Muscle layer of duodenum (tissue), 2 donors: ENCODE results near the gene SYCE1.
"Not testable (repeated sequence)": the region's sequence is repeated elsewhere in the genome, so short reads cannot be mapped to it uniquely, and the experiment has no call there.

Experiments
- H3K27ac ChIP-seq: one replicate; pipeline ENCODE4 v1.7.0; 2013; ENCODE audit warnings: mild to moderate bottlenecking, low read length
- H3K27me3 ChIP-seq: one replicate; pipeline ENCODE4 v1.7.0; 2013; ENCODE audit warnings: low read depth, mild to moderate bottlenecking, control low read depth, low read length
- H3K36me3 ChIP-seq, 2 donors: one replicate each; pipeline ENCODE4 v1.7.0; 2013; ENCODE audit warnings: low read length in 2 of 2, control low read depth in 1 of 2, mild to moderate bottlenecking in 1 of 2; ENCODE audit not compliant: insufficient read depth in 2 of 2, control insufficient read depth in 1 of 2
- H3K4me1 ChIP-seq, 2 donors: one replicate each; pipeline ENCODE4 v1.7.0; 2013; ENCODE audit warnings: low read length in 2 of 2, mild to moderate bottlenecking in 2 of 2, control low read depth in 1 of 2, moderate library complexity in 1 of 2; ENCODE audit not compliant: insufficient read depth in 2 of 2, control insufficient read depth in 1 of 2
- H3K4me3 ChIP-seq, 2 donors: one replicate each; pipeline ENCODE4 v1.7.0; 2013; ENCODE audit warnings: low read length in 2 of 2, low read depth in 1 of 2, mild to moderate bottlenecking in 1 of 2
- H3K9me3 ChIP-seq, 2 donors: one replicate each; pipeline ENCODE4 v1.7.0; 2013; ENCODE audit warnings: low read length in 2 of 2, control low read depth in 1 of 2, mild to moderate bottlenecking in 1 of 2; ENCODE audit not compliant: control insufficient read depth in 1 of 2
- donor health status: healthy.

Gene SYCE1

GRCh38 chr10:133565441-133566294 is at the start of gene SYCE1:
Gene SYCE1, minus strand, starts transcription at chr10:133565583. Its CDS starts 54 bp downstream, at chr10:133565529.
- H3K4me3 ChIP-seq, result peak within 1 kb of the TSS in 1 of 2 donors; percentile 6
- no peak within 1 kb of the TSS for H3K27ac ChIP-seq

DNA sequence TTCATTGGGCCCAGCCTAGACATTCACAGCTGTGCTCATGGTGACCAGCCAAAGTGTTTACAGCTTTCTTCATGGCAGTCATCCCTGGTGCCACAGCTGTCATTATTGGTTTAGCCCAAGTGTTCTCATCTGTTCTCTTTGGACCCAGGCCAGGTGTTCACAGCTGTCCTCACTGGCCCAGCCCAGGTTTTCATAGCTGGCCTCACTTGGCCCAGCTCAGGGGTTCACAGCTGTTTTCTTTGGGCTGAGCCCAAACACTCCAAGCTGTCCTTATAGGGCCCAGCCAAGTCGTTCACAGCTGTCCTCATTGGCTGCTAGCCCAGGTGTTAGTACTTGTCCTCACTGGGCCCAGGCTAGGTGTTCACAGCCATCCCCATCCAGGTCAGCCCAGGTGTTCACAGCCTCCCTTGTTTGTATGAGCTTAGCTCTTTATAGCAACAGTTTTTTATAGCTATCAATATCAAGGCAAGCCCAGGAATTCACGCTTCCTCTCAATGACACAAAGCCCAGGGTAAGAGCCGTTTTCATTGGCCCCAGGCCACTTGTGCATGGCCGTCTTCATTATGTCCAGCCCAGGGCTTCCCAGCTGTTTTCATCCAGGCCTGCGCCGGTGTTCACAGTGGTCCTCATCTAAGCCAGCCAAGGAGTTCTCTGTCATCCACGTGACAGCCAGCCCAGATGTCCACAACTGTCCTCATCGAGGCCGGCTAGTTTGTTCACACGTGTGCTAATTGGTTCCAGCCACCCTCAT is 49.6 kb upstream of the SYCE1 start:
- no peak overlapping the region for H3K27ac ChIP-seq
- H3K9me3 ChIP-seq, result peaks cover 0 to 5% of the 10 kb centered on the region in 2 donors
- H3K36me3 ChIP-seq, result no peaks in the 10 kb centered on the region
- H3K27me3 ChIP-seq, result no peaks in the 10 kb centered on the region
- no peak overlapping the region for H3K4me3 ChIP-seq
- H3K4me1 ChIP-seq, result no peaks in the 10 kb centered on the region

More at GRCh38 chr10:133565441-133566294, at the start of gene SYCE1:
- Histone ChIP-seq H3K27me3 (no peaks in the 10 kb centered on the region), H3K36me3 (no peaks in the 10 kb centered on the region), H3K9me3 (peaks cover 0 to 18% of the 10 kb centered on the region in 2 donors), H3K4me1 (no peaks in the 10 kb centered on the region)

- H3K27ac ChIP-seq, result no peak overlapping the region
Observed at GRCh38 chr10:133613699-133614098, 48.3 kb upstream of the SYCE1 start.

GRCh38 chr10:133611079-133611478 is 45.7 kb upstream of the SYCE1 start:
- no peaks in the 10 kb centered on the region for H3K4me1 ChIP-seq
- H3K27ac ChIP-seq, result no peak overlapping the region
- H3K27me3 ChIP-seq, result no peaks in the 10 kb centered on the region
- H3K9me3 ChIP-seq, result peaks cover 0 to 5% of the 10 kb centered on the region in 2 donors
- no peaks in the 10 kb centered on the region for H3K36me3 ChIP-seq
- no peak overlapping the region for H3K4me3 ChIP-seq

More at GRCh38 chr10:133613699-133614098, 48.3 kb upstream of the SYCE1 start:
- Histone ChIP-seq H3K27me3 (no peaks in the 10 kb centered on the region), H3K36me3 (no peaks in the 10 kb centered on the region), H3K4me1 (no peaks in the 10 kb centered on the region), H3K4me3 (no peak overlapping the region), H3K9me3 (peaks cover 0 to 5% of the 10 kb centered on the region in 2 donors)

- Histone ChIP-seq H3K27ac (no peak overlapping the region), H3K27me3 (no peaks in the 10 kb centered on the region), H3K36me3 (no peaks in the 10 kb centered on the region), H3K9me3 (peaks cover 0 to 5% of the 10 kb centered on the region in 2 donors), H3K4me1 (no peaks in the 10 kb centered on the region), H3K4me3 (no peak overlapping the region)
Observed at GRCh38 chr10:133608855-133609254, 43.5 kb upstream of the SYCE1 start.

DNA sequence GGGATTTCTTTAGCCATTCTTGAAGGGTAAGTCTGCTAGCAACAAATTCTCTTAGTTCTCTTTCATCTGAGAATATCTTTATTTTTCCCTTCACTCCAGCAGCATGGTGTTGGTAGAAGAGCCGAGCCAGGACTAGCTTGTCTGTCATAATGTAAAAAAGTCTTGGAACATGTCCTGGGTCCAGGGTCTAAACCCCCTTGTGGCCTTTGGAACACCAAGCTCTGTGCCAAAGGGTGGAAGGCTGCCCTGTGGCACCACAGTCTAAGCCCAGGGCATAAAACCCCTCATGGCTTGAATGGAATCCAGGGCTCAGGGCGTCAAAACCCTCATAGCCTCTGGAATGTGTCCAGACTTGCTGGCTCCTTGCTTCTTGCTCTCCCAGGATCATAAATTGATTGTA is 38.1 kb upstream of the SYCE1 start:
- H3K4me3 ChIP-seq, H3K36me3 ChIP-seq, H3K27me3 ChIP-seq, H3K27ac ChIP-seq, H3K4me1 ChIP-seq, H3K9me3 ChIP-seq: not testable (repeated sequence)

GRCh38 chr10:133600657-133601056 is 35.3 kb upstream of the SYCE1 start:
- H3K27me3 ChIP-seq, result no peaks in the 10 kb centered on the region
- no peaks in the 10 kb centered on the region for H3K36me3 ChIP-seq
- H3K27ac ChIP-seq, result no peak overlapping the region
- H3K9me3 ChIP-seq, result no peaks in the 10 kb centered on the region
- H3K4me1 ChIP-seq, result no peaks in the 10 kb centered on the region
- no peak overlapping the region for H3K4me3 ChIP-seq

DNA sequence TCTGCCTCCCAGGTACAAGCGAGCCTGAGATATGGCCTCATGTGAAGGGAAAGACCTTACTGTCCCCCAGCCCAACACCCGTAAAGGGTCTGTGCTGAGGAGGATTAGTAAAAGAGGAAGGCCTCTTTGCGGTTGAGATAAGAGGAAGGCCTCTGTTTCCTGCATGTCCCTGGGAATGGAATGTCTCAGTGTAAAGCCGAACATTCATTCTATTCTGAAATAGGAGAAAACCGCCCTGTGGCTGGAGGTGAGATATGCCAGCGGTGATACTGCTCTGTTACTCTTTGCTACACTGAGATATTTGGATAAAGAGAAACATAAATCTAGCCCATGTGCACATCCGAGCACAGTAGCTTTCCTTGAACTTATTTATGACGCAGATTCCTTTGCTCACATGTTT is 34.5 kb upstream of the SYCE1 start:
- H3K4me1 ChIP-seq, H3K27me3 ChIP-seq, H3K27ac ChIP-seq, H3K36me3 ChIP-seq, H3K4me3 ChIP-seq, H3K9me3 ChIP-seq: not testable (repeated sequence)

- H3K27ac ChIP-seq, result no peak overlapping the region
- H3K4me1 ChIP-seq, result no peaks in the 10 kb centered on the region
- H3K27me3 ChIP-seq, result peaks cover 6% of the 10 kb centered on the region
- no peak overlapping the region for H3K4me3 ChIP-seq
- no peaks in the 10 kb centered on the region for H3K36me3 ChIP-seq
- H3K9me3 ChIP-seq, result no peaks in the 10 kb centered on the region
Observed at GRCh38 chr10:133592716-133593115, 27.3 kb upstream of the SYCE1 start.

- peaks cover 6% of the 10 kb centered on the region for H3K27me3 ChIP-seq
- no peak overlapping the region for H3K27ac ChIP-seq
Observed at GRCh38 chr10:133590970-133591359, 25.6 kb upstream of the SYCE1 start.

DNA sequence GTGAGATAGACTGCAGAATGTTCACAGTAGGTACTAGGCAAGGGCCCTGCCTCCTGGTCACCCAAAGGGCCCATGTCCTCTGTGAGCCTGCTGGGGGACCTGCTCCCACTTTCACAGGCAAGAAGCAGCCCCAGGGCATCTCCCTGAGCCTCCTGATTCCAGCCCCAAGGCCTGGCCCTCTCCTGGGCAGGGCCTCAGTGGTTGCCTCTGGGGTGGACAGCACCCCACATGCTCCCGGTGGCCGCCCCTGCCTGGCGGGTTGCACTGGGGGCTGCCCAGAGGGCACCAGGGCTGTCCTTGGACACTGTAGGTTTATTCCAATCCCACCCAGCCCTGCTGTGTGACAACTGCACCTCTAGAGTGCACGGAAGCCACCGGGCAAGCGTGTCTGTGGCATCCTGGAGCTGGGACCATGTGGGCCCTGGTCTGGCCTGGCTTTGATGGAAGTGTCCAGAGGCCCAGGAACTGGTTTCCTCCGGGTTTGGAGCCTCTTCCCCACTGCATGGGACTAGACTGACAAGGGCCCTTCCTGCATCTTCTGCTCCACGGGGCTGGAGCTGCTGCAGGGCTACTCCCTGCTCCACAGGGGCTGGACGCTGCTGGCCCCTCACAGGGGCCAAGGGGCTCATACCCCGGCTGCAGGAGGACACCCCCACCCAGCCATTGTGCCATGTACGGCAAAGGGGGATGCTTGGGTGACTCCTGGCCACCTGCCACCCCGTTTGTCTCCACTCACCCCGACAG is 25.0 kb upstream of the SYCE1 start:
- peaks cover 6% of the 10 kb centered on the region for H3K27me3 ChIP-seq

More at GRCh38 chr10:133590970-133591359, 25.6 kb upstream of the SYCE1 start:
- no peak overlapping the region for H3K4me3 ChIP-seq
- no peaks in the 10 kb centered on the region for H3K4me1 ChIP-seq
- H3K9me3 ChIP-seq, result no peaks in the 10 kb centered on the region
- no peaks in the 10 kb centered on the region for H3K36me3 ChIP-seq

More for the DNA sequence above, 25.0 kb upstream of the SYCE1 start:
- H3K4me3 ChIP-seq, result no peak overlapping the region
- H3K27ac ChIP-seq, result no peak overlapping the region
- H3K9me3 ChIP-seq, result no peaks in the 10 kb centered on the region
- no peaks in the 10 kb centered on the region for H3K36me3 ChIP-seq
- H3K4me1 ChIP-seq, result no peaks in the 10 kb centered on the region
